HG02759 (cell line): Measurements from ENCODE around the gene NHERF1.

Source experiments
- ATAC-seq: cut with Tn5 transposase; IDR thresholded peaks from one replicate; pipeline ENCODE4 v1.9.1; 2021; ENCODE audit warnings: mild to moderate bottlenecking, moderate library complexity; ENCODE audit not compliant: unreplicated experiment

The NHERF1 gene

GRCh38 chr17:74748279-74748528 lies 224 bp upstream of the NHERF1 start:
- no peak for ATAC-seq

GRCh38 chr17:74749279-74750038 lies 1.0 kb downstream of the NHERF1 start:
- peak; percentile 9 for ATAC-seq

- ATAC-seq: no peak
These were observed 1.6 kb downstream of the NHERF1 start for GRCh38 chr17:74750039-74750326.

GRCh38 chr17:74750327-74751069 lies 2.1 kb downstream of the NHERF1 start:
- ATAC-seq: no peak

GRCh38 chr17:74752415-74752814 lies 4.0 kb downstream of the NHERF1 start:
- no peak for ATAC-seq

- no peak for ATAC-seq
These were observed 4.5 kb downstream of the NHERF1 start for GRCh38 chr17:74752822-74753401.

GRCh38 chr17:74754832-74755231 lies 6.4 kb downstream of the NHERF1 start:
- ATAC-seq: no peak

GRCh38 chr17:74755533-74755932 lies 7.1 kb downstream of the NHERF1 start:
- ATAC-seq: no peak

- no peak for ATAC-seq
These were observed 8.5 kb downstream of the NHERF1 start for GRCh38 chr17:74756891-74757290.

- ATAC-seq: no peak
These were observed 9.1 kb downstream of the NHERF1 start for GRCh38 chr17:74757502-74757901.

GRCh38 chr17:74757931-74758847 lies 9.8 kb downstream of the NHERF1 start:
- no peak for ATAC-seq

GRCh38 chr17:74758848-74759168 lies 10.4 kb downstream of the NHERF1 start:
- peak; percentile 31 for ATAC-seq

- ATAC-seq: peak; percentile 69
These were observed 10.9 kb downstream of the NHERF1 start for GRCh38 chr17:74759243-74759801.

- no peak for ATAC-seq
These were observed 11.5 kb downstream of the NHERF1 start for GRCh38 chr17:74759941-74760340.

- no peak for ATAC-seq
These were observed 12.1 kb downstream of the NHERF1 start for GRCh38 chr17:74760404-74761105.

GRCh38 chr17:74761419-74761818 lies 13.0 kb downstream of the NHERF1 start:
- ATAC-seq: no peak

GRCh38 chr17:74761931-74762330 lies 13.5 kb downstream of the NHERF1 start:
- ATAC-seq: no peak

GRCh38 chr17:74763565-74764387 lies 15.3 kb downstream of the NHERF1 start:
- ATAC-seq: no peak

GRCh38 chr17:74764751-74765286 lies 16.4 kb downstream of the NHERF1 start:
- no peak for ATAC-seq

- ATAC-seq: no peak
These were observed 18.0 kb downstream of the NHERF1 start for GRCh38 chr17:74766413-74766812.
